HepG2 (cell line): Measurements from ENCODE around the gene BTBD8.

Experiments used
- YEATS4 ChIP-seq: sonication (generic); formaldehyde crosslinking; IDR thresholded peaks from 2 replicates; pipeline ENCODE4 v1.4.0; 2020; ENCODE audit warnings: missing genetic modification reagents, borderline replicate concordance
- ZNF547 ChIP-seq: sonication (generic); formaldehyde crosslinking; IDR thresholded peaks from 2 replicates; pipeline ENCODE4 v1.5.1; 2020; ENCODE audit warnings: mild to moderate bottlenecking, missing genetic modification reagents
- ZNF839 ChIP-seq: sonication (generic); formaldehyde crosslinking; IDR thresholded peaks from 2 replicates; pipeline ENCODE4 v1.4.0; 2020; ENCODE audit warnings: missing genetic modification reagents, mild to moderate bottlenecking, borderline replicate concordance
- TF ChIP-seq, protein P1 (sequence below): sonication (generic); formaldehyde crosslinking; conservative IDR thresholded peaks from 2 replicates; pipeline ENCODE4 v1.4.0; 2020; ENCODE audit warnings: mild to moderate bottlenecking, missing genetic modification reagents, moderate library complexity
- TF ChIP-seq, protein P2 (sequence below): sonication (generic); formaldehyde crosslinking; IDR thresholded peaks from 2 replicates; pipeline ENCODE4 v1.5.0; 2020; ENCODE audit warnings: mild to moderate bottlenecking, missing genetic modification reagents, moderate library complexity

DNA sequence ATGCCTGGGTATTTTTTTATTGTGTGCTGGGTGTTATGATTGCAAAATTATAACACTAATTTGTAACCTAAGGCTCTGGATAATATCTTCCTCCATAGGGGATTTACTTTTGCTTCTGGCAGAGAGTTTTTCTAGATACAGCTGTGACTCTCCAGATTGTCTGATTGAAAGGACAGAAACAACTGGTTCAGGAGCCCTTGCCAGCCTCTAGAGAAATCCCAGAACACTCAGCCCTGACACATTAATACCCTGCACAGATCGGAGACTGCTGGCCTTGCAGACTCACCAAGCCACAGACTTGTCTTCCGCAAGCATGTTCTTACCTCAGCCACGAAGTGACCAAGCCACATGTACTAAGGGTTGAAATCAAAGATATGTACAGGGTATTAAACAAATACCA lies 148.3 kb downstream of the BTBD8 start:
- TF ChIP-seq, protein P1, sequence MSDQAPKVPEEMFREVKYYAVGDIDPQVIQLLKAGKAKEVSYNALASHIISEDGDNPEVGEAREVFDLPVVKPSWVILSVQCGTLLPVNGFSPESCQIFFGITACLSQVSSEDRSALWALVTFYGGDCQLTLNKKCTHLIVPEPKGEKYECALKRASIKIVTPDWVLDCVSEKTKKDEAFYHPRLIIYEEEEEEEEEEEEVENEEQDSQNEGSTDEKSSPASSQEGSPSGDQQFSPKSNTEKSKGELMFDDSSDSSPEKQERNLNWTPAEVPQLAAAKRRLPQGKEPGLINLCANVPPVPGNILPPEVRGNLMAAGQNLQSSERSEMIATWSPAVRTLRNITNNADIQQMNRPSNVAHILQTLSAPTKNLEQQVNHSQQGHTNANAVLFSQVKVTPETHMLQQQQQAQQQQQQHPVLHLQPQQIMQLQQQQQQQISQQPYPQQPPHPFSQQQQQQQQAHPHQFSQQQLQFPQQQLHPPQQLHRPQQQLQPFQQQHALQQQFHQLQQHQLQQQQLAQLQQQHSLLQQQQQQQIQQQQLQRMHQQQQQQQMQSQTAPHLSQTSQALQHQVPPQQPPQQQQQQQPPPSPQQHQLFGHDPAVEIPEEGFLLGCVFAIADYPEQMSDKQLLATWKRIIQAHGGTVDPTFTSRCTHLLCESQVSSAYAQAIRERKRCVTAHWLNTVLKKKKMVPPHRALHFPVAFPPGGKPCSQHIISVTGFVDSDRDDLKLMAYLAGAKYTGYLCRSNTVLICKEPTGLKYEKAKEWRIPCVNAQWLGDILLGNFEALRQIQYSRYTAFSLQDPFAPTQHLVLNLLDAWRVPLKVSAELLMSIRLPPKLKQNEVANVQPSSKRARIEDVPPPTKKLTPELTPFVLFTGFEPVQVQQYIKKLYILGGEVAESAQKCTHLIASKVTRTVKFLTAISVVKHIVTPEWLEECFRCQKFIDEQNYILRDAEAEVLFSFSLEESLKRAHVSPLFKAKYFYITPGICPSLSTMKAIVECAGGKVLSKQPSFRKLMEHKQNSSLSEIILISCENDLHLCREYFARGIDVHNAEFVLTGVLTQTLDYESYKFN (CRISPR knock-in tag): no peak
- TF ChIP-seq YEATS4 (CRISPR knock-in tag) (no peak), ZNF547 (CRISPR knock-in tag) (no peak), ZNF839 (CRISPR knock-in tag) (no peak)
- TF ChIP-seq, protein P2, sequence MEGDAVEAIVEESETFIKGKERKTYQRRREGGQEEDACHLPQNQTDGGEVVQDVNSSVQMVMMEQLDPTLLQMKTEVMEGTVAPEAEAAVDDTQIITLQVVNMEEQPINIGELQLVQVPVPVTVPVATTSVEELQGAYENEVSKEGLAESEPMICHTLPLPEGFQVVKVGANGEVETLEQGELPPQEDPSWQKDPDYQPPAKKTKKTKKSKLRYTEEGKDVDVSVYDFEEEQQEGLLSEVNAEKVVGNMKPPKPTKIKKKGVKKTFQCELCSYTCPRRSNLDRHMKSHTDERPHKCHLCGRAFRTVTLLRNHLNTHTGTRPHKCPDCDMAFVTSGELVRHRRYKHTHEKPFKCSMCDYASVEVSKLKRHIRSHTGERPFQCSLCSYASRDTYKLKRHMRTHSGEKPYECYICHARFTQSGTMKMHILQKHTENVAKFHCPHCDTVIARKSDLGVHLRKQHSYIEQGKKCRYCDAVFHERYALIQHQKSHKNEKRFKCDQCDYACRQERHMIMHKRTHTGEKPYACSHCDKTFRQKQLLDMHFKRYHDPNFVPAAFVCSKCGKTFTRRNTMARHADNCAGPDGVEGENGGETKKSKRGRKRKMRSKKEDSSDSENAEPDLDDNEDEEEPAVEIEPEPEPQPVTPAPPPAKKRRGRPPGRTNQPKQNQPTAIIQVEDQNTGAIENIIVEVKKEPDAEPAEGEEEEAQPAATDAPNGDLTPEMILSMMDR: no peak
